ENCODE results near the gene CCNF.

Gene CCNF

DNA sequence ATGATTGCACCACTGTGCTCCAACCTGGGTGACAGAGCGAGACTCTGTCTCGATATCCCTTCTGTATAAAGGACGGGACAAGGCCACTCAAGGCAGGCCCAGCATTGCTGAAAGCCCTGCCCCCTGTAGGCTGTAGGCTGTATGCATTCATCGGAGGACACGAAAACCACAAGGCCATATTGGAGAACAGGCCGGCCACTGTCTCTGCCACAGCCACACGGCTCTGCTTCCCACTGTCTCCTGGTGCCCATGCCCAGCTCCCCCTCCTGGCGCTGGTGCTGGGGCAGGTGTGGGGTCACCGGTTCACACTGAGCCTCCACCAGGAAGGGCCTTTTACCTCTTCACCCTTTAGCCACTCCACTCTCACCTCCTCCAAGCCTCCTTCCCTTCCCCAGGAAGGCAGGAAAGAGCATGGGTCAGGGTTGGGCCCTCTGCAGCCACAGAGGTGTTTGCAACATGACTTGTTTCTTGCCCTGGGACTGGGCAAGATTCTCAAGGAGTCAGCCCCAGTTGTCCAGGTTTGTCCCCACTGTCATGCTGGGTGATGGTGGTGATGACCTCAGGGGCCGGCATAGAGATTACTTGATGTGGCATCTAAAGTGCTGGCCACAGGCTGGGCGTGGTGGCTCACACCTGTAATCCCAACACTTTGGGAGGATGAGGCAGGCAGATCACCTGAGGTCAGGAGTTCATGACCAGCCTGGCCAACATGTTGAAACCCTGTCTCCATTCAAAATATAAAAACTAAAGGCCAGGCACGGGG, 36.6 kb downstream of the CCNF start:
- Histone ChIP-seq H3K27me3 (ENCODE audit: control insufficient read depth in 2 of 2, insufficient read depth in 2 of 2, low read length in 2 of 2) (peaks cover 19 to 22% of the 10 kb centered on the region in 2 donors), H3K36me3 (ENCODE audit: control insufficient read depth in 2 of 2, insufficient read depth in 2 of 2, low read length in 2 of 2) (no peaks in the 10 kb centered on the region), H3K9ac (ENCODE audit: low read depth in 1 of 2, low read length in 2 of 2) (no peak overlapping the region), H3K9me3 (ENCODE audit: control insufficient read depth in 2 of 2, low read length in 2 of 2) (no peaks in the 10 kb centered on the region), H3K4me1 (ENCODE audit: control insufficient read depth in 2 of 2, insufficient read depth in 2 of 2, low read length in 2 of 2) (peaks cover 12% of the 10 kb centered on the region in 2 donors), H3K4me3 (ENCODE audit: low read length in 2 of 2) (no peak overlapping the region), H3K27ac (ENCODE audit: low read depth in 2 of 2, low read length in 2 of 2) (no peak overlapping the region)

DNA sequence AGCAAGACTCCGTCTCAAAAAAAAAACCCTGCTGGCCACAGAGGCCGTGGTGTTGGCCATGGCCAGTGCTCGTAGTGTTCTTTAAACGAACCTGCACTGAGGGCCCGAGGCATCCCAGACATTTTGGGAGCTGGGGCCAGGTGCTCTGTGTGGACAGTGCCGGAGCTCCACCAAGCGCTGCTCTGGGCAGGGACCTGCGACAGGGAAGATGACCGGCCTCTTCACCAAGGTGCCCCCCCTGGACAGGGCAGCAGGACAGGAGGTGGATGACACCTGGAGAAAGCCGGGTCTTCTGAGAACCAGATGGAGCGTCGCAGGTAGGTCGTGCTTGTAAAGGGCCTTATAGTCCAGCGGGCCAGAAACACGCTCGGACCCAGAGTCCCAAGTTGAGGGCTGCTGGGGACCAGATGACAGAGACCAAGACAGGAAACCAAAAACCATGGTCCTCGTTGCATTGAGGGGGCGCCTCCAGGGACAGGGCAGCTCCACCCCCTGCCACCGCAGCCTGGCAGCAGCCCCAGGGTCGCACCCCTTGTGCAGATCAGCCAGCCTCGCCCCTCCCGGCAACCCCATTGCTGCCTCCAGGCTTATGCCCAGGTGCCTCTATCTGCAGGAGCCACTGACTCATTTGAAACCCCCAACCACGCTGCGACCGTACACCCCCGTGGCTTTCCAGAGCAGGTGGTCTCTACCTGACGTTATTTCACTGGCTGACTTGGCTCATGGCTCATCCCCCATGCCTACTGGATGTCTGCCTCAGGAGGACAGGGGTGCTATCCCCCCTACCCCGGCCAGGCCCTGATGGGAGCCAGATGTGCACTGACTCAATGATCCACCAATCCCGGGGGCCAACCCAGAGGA, 37.6 kb downstream of the CCNF start:
- Histone ChIP-seq H3K9me3 (ENCODE audit: control insufficient read depth in 2 of 2, low read length in 2 of 2) (no peaks in the 10 kb centered on the region), H3K9ac (ENCODE audit: low read depth in 1 of 2, low read length in 2 of 2) (no peak overlapping the region), H3K4me3 (ENCODE audit: low read length in 2 of 2) (peak overlapping the region in 1 of 2 donors; percentile 54), H3K27me3 (ENCODE audit: control insufficient read depth in 2 of 2, insufficient read depth in 2 of 2, low read length in 2 of 2) (peaks cover 20 to 28% of the 10 kb centered on the region in 2 donors), H3K27ac (ENCODE audit: low read depth in 2 of 2, low read length in 2 of 2) (no peak overlapping the region), H3K36me3 (ENCODE audit: control insufficient read depth in 2 of 2, insufficient read depth in 2 of 2, low read length in 2 of 2) (no peaks in the 10 kb centered on the region), H3K4me1 (ENCODE audit: control insufficient read depth in 2 of 2, insufficient read depth in 2 of 2, low read length in 2 of 2) (peaks cover 12 to 16% of the 10 kb centered on the region in 2 donors)

DNA sequence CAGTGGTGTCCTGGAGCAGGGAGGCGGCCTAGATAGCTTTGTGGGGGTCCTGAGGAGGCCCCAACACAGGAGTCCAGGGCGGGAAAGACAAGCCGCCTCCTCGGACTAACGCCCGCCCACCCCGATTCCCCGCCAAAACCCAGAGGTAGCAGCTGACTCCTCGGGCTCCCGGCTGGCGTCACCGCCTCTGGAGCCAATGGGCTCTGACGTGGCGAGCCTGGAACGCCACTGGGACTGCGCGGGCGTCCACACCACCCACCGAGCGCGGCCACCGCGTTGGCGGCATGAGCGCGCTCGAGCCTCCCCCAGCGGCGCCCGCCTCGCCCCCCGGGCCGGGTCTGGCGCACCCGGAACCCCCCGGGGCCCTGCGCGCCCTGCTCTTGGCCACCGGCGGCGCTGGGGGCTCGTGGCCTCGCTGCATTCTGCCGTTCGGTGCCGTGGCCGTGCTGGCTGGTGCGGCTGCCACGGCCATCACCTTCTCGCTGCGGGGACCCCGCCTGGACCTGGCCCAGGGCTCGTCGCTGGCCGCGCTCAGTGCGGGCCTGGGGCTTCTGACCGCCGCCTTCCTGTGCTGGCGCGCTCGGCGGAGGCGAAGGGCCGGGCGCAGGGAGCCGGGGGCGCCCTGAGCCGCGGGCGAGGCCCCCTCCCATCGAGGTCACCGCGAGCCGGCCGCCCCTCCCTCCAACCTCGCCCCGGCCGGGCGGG, 38.4 kb downstream of the CCNF start:
- H3K4me3 ChIP-seq (ENCODE audit: low read length in 2 of 2) = peak overlapping the region; percentile 41 to 54
- H3K27me3 ChIP-seq (ENCODE audit: control insufficient read depth in 2 of 2, insufficient read depth in 2 of 2, low read length in 2 of 2) = peaks cover 28 to 36% of the 10 kb centered on the region in 2 donors
- H3K27ac ChIP-seq (ENCODE audit: low read depth in 2 of 2, low read length in 2 of 2) = no peak overlapping the region
- peak overlapping the region in 1 of 2 donors; percentile 43 for H3K9ac ChIP-seq (ENCODE audit: low read depth in 1 of 2, low read length in 2 of 2)
- H3K4me1 ChIP-seq (ENCODE audit: control insufficient read depth in 2 of 2, insufficient read depth in 2 of 2, low read length in 2 of 2) = peaks cover 12 to 16% of the 10 kb centered on the region in 2 donors
- H3K36me3 ChIP-seq (ENCODE audit: control insufficient read depth in 2 of 2, insufficient read depth in 2 of 2, low read length in 2 of 2) = no peaks in the 10 kb centered on the region
- H3K9me3 ChIP-seq (ENCODE audit: control insufficient read depth in 2 of 2, low read length in 2 of 2) = no peaks in the 10 kb centered on the region

DNA sequence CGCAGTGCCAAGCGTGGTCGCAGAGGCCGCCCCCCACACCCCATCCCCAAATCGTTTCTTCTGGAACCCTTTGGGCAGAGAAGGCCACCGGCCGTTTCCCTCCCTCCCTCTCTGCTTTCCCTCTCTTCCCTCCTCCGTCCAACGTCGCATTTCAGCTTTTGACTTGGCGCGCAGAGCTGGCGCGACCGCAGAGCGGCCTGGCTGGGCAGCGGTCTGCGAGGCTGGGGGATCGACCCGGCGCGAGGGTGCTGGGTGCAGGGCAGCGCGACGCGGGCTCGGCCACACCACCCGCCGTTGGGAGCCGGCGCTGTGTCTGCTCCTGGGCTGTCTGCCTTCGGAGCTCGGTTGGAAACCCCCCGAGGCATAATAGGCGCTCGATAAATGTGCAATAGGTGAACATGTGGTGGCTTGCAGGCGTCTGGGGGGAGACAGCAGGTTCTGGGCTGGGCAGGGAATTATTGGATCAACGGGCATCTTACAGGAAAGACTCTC, 39.0 kb downstream of the CCNF start:
- Histone ChIP-seq H3K27me3 (ENCODE audit: control insufficient read depth in 2 of 2, insufficient read depth in 2 of 2, low read length in 2 of 2) (peaks cover 33 to 42% of the 10 kb centered on the region in 2 donors), H3K27ac (ENCODE audit: low read depth in 2 of 2, low read length in 2 of 2) (no peak overlapping the region), H3K9ac (ENCODE audit: low read depth in 1 of 2, low read length in 2 of 2) (peak overlapping the region in 1 of 2 donors; percentile 43), H3K9me3 (ENCODE audit: control insufficient read depth in 2 of 2, low read length in 2 of 2) (no peaks in the 10 kb centered on the region), H3K4me3 (ENCODE audit: low read length in 2 of 2) (peak overlapping the region; percentile 41 to 54), H3K36me3 (ENCODE audit: control insufficient read depth in 2 of 2, insufficient read depth in 2 of 2, low read length in 2 of 2) (no peaks in the 10 kb centered on the region), H3K4me1 (ENCODE audit: control insufficient read depth in 2 of 2, insufficient read depth in 2 of 2, low read length in 2 of 2) (peaks cover 12 to 21% of the 10 kb centered on the region in 2 donors)

DNA sequence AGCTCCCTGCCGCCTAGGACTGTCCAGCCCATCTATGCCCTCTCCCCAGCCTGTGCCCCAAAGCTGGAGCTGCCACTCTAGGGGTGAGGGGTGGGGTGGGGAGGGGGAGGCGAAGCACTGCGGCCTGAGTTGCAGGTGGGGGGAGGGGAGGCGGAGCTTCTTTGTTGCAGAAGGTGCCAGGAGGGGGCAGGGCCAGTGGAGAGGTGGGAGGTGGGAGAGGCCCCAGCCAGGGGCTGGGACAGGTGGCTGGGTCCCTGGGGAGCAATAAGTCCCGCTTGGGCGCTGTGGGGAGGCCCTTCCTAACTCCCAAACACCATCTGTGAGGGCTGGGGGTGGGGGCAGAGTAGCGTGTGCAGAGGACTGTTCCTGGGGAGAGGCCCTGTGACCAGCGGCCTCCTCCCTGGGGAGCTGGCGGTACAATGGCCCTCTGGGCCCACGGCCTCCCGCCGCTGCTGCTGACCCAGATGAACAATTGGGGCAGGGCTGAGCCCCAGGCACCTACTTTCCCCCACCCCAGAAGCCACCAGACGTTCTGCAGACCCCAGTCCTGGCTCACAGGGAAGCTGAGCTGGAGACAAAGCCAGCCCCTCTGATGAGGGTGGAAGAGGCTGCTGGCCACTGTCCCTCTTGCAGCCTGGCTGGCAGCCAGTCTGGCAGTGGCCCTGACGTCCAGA, 39.6 kb downstream of the CCNF start:
- peaks cover 14 to 25% of the 10 kb centered on the region in 2 donors for H3K4me1 ChIP-seq (ENCODE audit: control insufficient read depth in 2 of 2, insufficient read depth in 2 of 2, low read length in 2 of 2)
- no peak overlapping the region for H3K4me3 ChIP-seq (ENCODE audit: low read length in 2 of 2)
- H3K27ac ChIP-seq (ENCODE audit: low read depth in 2 of 2, low read length in 2 of 2) = no peak overlapping the region
- no peaks in the 10 kb centered on the region for H3K9me3 ChIP-seq (ENCODE audit: control insufficient read depth in 2 of 2, low read length in 2 of 2)
- H3K36me3 ChIP-seq (ENCODE audit: control insufficient read depth in 2 of 2, insufficient read depth in 2 of 2, low read length in 2 of 2) = no peaks in the 10 kb centered on the region
- peaks cover 33 to 44% of the 10 kb centered on the region in 2 donors for H3K27me3 ChIP-seq (ENCODE audit: control insufficient read depth in 2 of 2, insufficient read depth in 2 of 2, low read length in 2 of 2)
- peak overlapping the region in 1 of 2 donors; percentile 7 for H3K9ac ChIP-seq (ENCODE audit: low read depth in 1 of 2, low read length in 2 of 2)

DNA sequence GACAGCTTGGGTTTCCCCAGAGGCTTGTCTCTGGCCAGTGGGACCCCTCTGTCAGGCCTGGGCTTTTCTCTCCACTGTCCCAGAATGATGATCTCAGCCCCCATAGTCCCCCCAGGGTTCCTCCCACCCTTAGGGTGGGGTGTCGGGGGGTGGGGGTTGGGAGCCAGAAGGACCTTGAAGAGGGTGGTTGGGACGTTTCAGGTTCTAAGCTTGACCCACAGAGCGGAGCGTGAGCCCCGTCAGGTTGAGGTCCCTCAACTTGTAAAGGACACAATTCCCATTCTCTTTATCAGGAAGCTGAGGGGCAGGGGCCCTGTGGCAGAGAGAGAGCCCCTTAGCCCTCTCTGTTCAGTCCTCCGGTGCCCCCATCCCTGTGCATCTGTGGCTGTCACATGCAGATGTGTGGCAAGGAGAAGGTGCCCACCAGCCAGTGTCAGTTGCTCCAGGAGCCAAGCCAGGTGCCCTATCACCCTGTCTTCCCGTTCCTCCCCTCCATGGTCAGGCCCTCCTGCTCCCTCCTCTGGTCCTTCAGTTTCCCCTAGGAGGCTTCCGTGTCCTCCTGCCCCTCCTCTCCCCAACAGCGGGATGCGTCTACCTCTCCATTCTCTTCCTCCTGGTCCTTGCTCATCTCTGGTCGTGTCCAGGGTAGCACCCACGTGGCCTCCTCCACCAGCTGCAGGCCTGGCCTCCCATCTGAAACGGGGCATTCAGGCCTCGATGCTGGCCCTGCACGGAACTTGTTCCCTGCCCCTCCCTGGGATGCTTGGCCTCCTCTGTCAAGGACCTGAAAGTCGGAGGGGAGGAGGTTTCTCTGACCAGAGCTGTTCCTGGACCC, 40.4 kb downstream of the CCNF start:
- Histone ChIP-seq H3K27me3 (ENCODE audit: control insufficient read depth in 2 of 2, insufficient read depth in 2 of 2, low read length in 2 of 2) (peaks cover 33 to 44% of the 10 kb centered on the region in 2 donors), H3K4me1 (ENCODE audit: control insufficient read depth in 2 of 2, insufficient read depth in 2 of 2, low read length in 2 of 2) (peaks cover 21 to 28% of the 10 kb centered on the region in 2 donors), H3K36me3 (ENCODE audit: control insufficient read depth in 2 of 2, insufficient read depth in 2 of 2, low read length in 2 of 2) (no peaks in the 10 kb centered on the region), H3K9ac (ENCODE audit: low read depth in 1 of 2, low read length in 2 of 2) (no peak overlapping the region), H3K9me3 (ENCODE audit: control insufficient read depth in 2 of 2, low read length in 2 of 2) (no peaks in the 10 kb centered on the region), H3K4me3 (ENCODE audit: low read length in 2 of 2) (no peak overlapping the region), H3K27ac (ENCODE audit: low read depth in 2 of 2, low read length in 2 of 2) (no peak overlapping the region)

DNA sequence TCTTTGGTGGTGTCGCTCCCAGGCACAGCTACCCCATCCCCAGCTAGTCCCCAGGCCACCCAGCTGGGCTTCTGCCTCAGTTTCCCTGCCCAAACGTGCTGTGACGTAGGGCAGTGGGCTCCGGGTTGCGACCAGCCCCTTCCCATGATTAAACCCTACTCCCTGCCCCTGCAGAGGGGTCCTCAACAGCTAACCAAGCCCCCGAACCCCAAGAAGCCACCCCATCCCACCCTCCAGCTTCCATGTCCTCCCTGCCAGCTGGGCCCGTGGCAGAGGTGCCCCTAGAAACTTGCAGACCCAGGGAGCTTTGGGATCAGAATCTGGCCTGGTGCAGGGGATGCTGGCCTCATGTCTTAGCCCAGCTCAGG, 41.0 kb downstream of the CCNF start:
- H3K9ac ChIP-seq (ENCODE audit: low read depth in 1 of 2, low read length in 2 of 2) = no peak overlapping the region
- no peak overlapping the region for H3K27ac ChIP-seq (ENCODE audit: low read depth in 2 of 2, low read length in 2 of 2)
- H3K4me1 ChIP-seq (ENCODE audit: control insufficient read depth in 2 of 2, insufficient read depth in 2 of 2, low read length in 2 of 2) = peaks cover 22 to 28% of the 10 kb centered on the region in 2 donors
- no peak overlapping the region for H3K4me3 ChIP-seq (ENCODE audit: low read length in 2 of 2)
- H3K36me3 ChIP-seq (ENCODE audit: control insufficient read depth in 2 of 2, insufficient read depth in 2 of 2, low read length in 2 of 2) = no peaks in the 10 kb centered on the region
- no peaks in the 10 kb centered on the region for H3K9me3 ChIP-seq (ENCODE audit: control insufficient read depth in 2 of 2, low read length in 2 of 2)
- peaks cover 33 to 44% of the 10 kb centered on the region in 2 donors for H3K27me3 ChIP-seq (ENCODE audit: control insufficient read depth in 2 of 2, insufficient read depth in 2 of 2, low read length in 2 of 2)

DNA sequence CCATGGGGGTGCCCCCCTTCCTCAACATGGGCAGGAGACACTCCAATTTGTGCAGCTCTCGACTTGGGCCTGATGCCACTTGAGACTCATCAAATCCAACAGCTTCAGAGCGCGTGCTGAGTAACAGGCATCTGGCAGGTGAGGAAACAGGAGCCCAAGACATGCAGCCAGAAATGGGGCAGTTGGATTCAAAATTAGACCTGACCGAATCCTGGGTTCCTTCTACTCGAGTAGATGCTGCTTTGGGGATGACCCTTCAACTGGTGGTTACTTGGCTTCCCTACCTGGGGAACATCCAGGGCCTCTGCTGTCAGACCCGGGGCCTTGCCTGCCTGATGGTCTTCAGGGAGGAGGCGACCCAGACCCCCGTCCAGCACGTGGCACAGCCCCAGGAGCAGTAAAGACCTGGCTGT, 41.4 kb downstream of the CCNF start:
- Histone ChIP-seq H3K36me3 (ENCODE audit: control insufficient read depth in 2 of 2, insufficient read depth in 2 of 2, low read length in 2 of 2) (no peaks in the 10 kb centered on the region), H3K27me3 (ENCODE audit: control insufficient read depth in 2 of 2, insufficient read depth in 2 of 2, low read length in 2 of 2) (peaks cover 33 to 44% of the 10 kb centered on the region in 2 donors), H3K9me3 (ENCODE audit: control insufficient read depth in 2 of 2, low read length in 2 of 2) (no peaks in the 10 kb centered on the region), H3K4me1 (ENCODE audit: control insufficient read depth in 2 of 2, insufficient read depth in 2 of 2, low read length in 2 of 2) (peaks cover 22 to 30% of the 10 kb centered on the region in 2 donors), H3K9ac (ENCODE audit: low read depth in 1 of 2, low read length in 2 of 2) (no peak overlapping the region), H3K27ac (ENCODE audit: low read depth in 2 of 2, low read length in 2 of 2) (no peak overlapping the region), H3K4me3 (ENCODE audit: low read length in 2 of 2) (no peak overlapping the region)

Measured in mucosa of rectum (tissue), 2 donors.